Ishikawa (cell line): Measurements from ENCODE around the gene NME3.

Experiments
- CREB1 ChIP-seq: IDR thresholded peaks from 2 replicates; pipeline ENCODE4 v1.6.1; 2012; ENCODE audit warnings: low read depth
- EGR1 ChIP-seq: IDR thresholded peaks from 2 replicates; pipeline ENCODE4 v1.6.1; 2012
- EP300 ChIP-seq: IDR thresholded peaks from 2 replicates; pipeline ENCODE4 v1.6.1; 2012; ENCODE audit warnings: borderline replicate concordance
- RAD21 ChIP-seq: IDR thresholded peaks from 2 replicates; pipeline ENCODE4 v1.6.1; 2012; ENCODE audit warnings: low read depth
- TAF1 ChIP-seq: IDR thresholded peaks from 2 replicates; pipeline ENCODE4 v1.6.1; 2012; ENCODE audit warnings: low read depth, mild to moderate bottlenecking
- TCF12 ChIP-seq: IDR thresholded peaks from 2 replicates; pipeline ENCODE4 v1.6.1; 2012; ENCODE audit warnings: low read depth
- TEAD4 ChIP-seq: IDR thresholded peaks from 2 replicates; pipeline ENCODE4 v1.6.1; 2012
- YY1 ChIP-seq: IDR thresholded peaks from 2 replicates; pipeline ENCODE4 v1.6.1; 2012; ENCODE audit warnings: low read depth
- ZBTB7A ChIP-seq: IDR thresholded peaks from 2 replicates; pipeline ENCODE4 v1.6.1; 2012; ENCODE audit warnings: low read depth
- TF ChIP-seq, protein P1 (sequence below): IDR thresholded peaks from 2 replicates; pipeline ENCODE4 v1.6.1; 2012
- TF ChIP-seq, protein P2 (sequence below): IDR thresholded peaks from 2 replicates; pipeline ENCODE4 v1.6.1; 2012; ENCODE audit warnings: low read depth, mild to moderate bottlenecking
- TF ChIP-seq, protein P3 (sequence below): IDR thresholded peaks from 2 replicates; pipeline ENCODE4 v1.6.1; 2012

DNA sequence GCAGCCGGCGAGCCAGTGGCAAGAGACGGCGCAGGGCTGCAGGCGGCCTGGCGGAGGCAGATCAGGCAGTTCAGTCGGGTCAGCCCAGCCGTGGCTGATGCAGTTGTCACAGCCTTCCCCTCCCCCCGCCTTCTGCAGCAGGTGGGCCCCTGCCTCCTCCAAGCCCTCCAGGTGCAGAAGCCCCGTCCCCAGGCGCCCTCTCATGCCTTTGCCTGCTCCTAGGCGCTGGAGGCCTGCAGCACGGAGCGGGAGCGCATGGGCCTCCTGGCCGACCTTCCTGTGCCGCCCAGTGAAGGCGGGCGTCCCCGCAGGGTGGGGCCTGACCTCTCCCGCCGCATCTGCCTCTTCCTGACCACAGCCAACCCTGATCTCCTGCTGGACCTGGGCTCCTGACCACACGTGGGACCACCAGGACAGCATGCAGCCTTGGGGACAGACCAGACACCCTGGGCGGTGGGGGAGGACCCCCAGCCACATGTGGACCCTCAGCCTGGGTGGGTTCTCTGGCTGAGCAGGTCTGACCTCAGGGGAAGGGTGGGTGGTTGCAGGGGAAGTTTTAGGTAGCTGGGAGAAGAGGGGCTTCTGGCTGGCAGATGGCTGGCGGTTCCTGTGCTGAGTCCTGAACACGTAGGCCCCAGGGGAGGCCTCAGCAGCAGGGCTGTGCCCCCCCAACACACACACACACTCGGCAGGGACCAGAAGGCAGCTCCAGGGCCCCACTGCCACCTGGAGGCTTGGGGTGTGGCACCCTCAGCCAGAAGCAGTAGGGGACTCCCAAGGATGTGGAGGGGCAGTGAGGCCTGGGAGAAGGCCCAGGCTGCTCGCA, 4.7 kb upstream of the NME3 start:
- TF ChIP-seq EP300 (no peak), RAD21 (no peak), TCF12 (no peak), YY1 (no peak), CREB1 (no peak), TEAD4 (no peak), EGR1 (no peak), TAF1 (no peak), ZBTB7A (no peak)
- TF ChIP-seq, protein P1, sequence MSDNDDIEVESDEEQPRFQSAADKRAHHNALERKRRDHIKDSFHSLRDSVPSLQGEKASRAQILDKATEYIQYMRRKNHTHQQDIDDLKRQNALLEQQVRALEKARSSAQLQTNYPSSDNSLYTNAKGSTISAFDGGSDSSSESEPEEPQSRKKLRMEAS = no peak
- TF ChIP-seq, protein P2, sequence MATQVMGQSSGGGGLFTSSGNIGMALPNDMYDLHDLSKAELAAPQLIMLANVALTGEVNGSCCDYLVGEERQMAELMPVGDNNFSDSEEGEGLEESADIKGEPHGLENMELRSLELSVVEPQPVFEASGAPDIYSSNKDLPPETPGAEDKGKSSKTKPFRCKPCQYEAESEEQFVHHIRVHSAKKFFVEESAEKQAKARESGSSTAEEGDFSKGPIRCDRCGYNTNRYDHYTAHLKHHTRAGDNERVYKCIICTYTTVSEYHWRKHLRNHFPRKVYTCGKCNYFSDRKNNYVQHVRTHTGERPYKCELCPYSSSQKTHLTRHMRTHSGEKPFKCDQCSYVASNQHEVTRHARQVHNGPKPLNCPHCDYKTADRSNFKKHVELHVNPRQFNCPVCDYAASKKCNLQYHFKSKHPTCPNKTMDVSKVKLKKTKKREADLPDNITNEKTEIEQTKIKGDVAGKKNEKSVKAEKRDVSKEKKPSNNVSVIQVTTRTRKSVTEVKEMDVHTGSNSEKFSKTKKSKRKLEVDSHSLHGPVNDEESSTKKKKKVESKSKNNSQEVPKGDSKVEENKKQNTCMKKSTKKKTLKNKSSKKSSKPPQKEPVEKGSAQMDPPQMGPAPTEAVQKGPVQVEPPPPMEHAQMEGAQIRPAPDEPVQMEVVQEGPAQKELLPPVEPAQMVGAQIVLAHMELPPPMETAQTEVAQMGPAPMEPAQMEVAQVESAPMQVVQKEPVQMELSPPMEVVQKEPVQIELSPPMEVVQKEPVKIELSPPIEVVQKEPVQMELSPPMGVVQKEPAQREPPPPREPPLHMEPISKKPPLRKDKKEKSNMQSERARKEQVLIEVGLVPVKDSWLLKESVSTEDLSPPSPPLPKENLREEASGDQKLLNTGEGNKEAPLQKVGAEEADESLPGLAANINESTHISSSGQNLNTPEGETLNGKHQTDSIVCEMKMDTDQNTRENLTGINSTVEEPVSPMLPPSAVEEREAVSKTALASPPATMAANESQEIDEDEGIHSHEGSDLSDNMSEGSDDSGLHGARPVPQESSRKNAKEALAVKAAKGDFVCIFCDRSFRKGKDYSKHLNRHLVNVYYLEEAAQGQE = no peak
- TF ChIP-seq, protein P3, sequence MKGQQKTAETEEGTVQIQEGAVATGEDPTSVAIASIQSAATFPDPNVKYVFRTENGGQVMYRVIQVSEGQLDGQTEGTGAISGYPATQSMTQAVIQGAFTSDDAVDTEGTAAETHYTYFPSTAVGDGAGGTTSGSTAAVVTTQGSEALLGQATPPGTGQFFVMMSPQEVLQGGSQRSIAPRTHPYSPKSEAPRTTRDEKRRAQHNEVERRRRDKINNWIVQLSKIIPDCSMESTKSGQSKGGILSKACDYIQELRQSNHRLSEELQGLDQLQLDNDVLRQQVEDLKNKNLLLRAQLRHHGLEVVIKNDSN = no peak
